HG02970 (cell line): Measurements from ENCODE around the gene CLPTM1.
A peak's percentile ranks its signal among the peaks of the same experiment; 100 is the strongest.

Source experiments
- ATAC-seq: cut with Tn5 transposase; IDR thresholded peaks from one replicate; pipeline ENCODE4 v1.9.1; 2021; ENCODE audit warnings: mild to moderate bottlenecking, moderate library complexity, moderate number of reproducible peaks; ENCODE audit not compliant: unreplicated experiment, low FRiP score

The CLPTM1 gene

GRCh38 chr19:45005787-45006186 lies 50.6 kb downstream of the CLPTM1 start:
- no peak for ATAC-seq

GRCh38 chr19:45008552-45008951 lies 53.4 kb downstream of the CLPTM1 start:
- no peak for ATAC-seq

GRCh38 chr19:45009625-45010255 lies 54.6 kb downstream of the CLPTM1 start:
- no peak for ATAC-seq

- ATAC-seq: no peak
These were observed 55.1 kb downstream of the CLPTM1 start for GRCh38 chr19:45010306-45010705.

- ATAC-seq: no peak
These were observed 56.8 kb downstream of the CLPTM1 start for GRCh38 chr19:45011959-45012358.

- ATAC-seq: peak; percentile 67
These were observed 61.5 kb downstream of the CLPTM1 start for GRCh38 chr19:45016388-45017314.

GRCh38 chr19:45019187-45019586 lies 64.0 kb downstream of the CLPTM1 start:
- ATAC-seq: no peak

- no peak for ATAC-seq
These were observed 64.9 kb downstream of the CLPTM1 start for GRCh38 chr19:45020071-45020470.

- no peak for ATAC-seq
These were observed 66.8 kb downstream of the CLPTM1 start for GRCh38 chr19:45021971-45022370.

- no peak for ATAC-seq
These were observed 67.9 kb downstream of the CLPTM1 start for GRCh38 chr19:45023048-45023447.

- ATAC-seq: no peak
These were observed 70.1 kb downstream of the CLPTM1 start for GRCh38 chr19:45025264-45025663.

- ATAC-seq: no peak
These were observed 72.2 kb downstream of the CLPTM1 start for GRCh38 chr19:45027371-45027770.

GRCh38 chr19:45030825-45031224 lies 75.6 kb downstream of the CLPTM1 start:
- ATAC-seq: no peak

GRCh38 chr19:45032421-45032820 lies 77.2 kb downstream of the CLPTM1 start:
- ATAC-seq: no peak

- no peak for ATAC-seq
These were observed 80.6 kb downstream of the CLPTM1 start for GRCh38 chr19:45035755-45036154.

GRCh38 chr19:45037393-45038169 lies 82.4 kb downstream of the CLPTM1 start:
- ATAC-seq: no peak

- ATAC-seq: peak; percentile 92
These were observed 84.0 kb downstream of the CLPTM1 start, which contains the start of gene CLASRP for GRCh38 chr19:45038931-45039893. CLASRP (plus strand) TSS chr19:45039045; CDS start chr19:45040213, 1,168 bp downstream.

GRCh38 chr19:45040059-45040771 lies 85.0 kb downstream of the CLPTM1 start:
- ATAC-seq: no peak

GRCh38 chr19:45041125-45041524 lies 85.9 kb downstream of the CLPTM1 start:
- no peak for ATAC-seq
